Neutrophil (primary cell): ENCODE measurements around the gene ZNF511.
"Not testable (repeated sequence)": the region's sequence is repeated elsewhere in the genome, so short reads cannot be mapped to it uniquely, and the experiment has no call there.

ENCODE experiments used
- H3K27ac ChIP-seq: fragments of 200-600 bp; sonication (generic); 2 replicates; pipeline ENCODE4 v1.5.1; 2016; ENCODE audit warnings: mild to moderate bottlenecking, moderate library complexity
- H3K27me3 ChIP-seq: fragments of 200-600 bp; sonication (generic); 2 replicates; pipeline ENCODE4 v1.6.0; 2016; ENCODE audit warnings: mild to moderate bottlenecking
- H3K36me3 ChIP-seq: fragments of 200-600 bp; sonication (generic); 2 replicates; pipeline ENCODE4 v1.5.1; 2017
- H3K4me1 ChIP-seq, 2 experiments: fragments of 200-600 bp in 1 of 2; sonication (generic) in 1 of 2; 1 replicate in 1 of 2; 2 replicates in 1 of 2; pipeline versions ENCODE4 v1.5.1 to v1.6.1; 2013 to 2016; ENCODE audit warnings: low read depth in 1 of 2, low read length in 1 of 2, mild to moderate bottlenecking in 1 of 2, moderate library complexity in 1 of 2; ENCODE audit not compliant: control insufficient read depth in 1 of 2, insufficient read depth in 1 of 2
- H3K4me3 ChIP-seq, 2 experiments: fragments of 200-600 bp in 1 of 2; sonication (generic) in 1 of 2; 1 replicate in 1 of 2; 2 replicates in 1 of 2; pipeline ENCODE4 v1.5.1; 2013 to 2016; ENCODE audit warnings: low read depth in 1 of 2, low read length in 1 of 2, mild to moderate bottlenecking in 1 of 2, moderate library complexity in 1 of 2
- H3K9me3 ChIP-seq: fragments of 200-600 bp; sonication (generic); 2 replicates; pipeline ENCODE4 v1.5.1; 2016
- CTCF ChIP-seq: fragments of 200-600 bp; sonication (generic); IDR thresholded peaks from 2 replicates; pipeline ENCODE4 v1.5.1; 2016; ENCODE audit warnings: antibody characterized with exemption

ZNF511 gene

DNA sequence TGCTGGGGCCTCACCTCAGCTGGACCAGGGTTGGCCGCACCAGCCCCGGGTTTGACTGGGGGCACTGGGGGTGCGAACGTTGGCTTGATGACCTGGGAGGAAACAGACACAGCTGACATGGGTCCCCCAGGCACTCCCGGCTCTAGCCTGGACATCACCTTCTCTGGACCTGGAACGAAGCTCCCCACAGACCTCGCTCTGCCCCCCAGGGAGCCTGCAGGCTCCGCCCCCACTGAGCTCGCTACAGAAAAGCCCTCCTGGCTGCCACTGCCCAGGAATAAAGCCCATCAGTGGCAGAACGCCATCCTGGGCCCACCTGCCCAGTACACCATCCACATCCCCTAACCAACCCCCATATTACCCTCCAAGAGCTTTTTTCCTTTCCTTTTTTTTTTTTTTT lies 45.0 kb upstream of the ZNF511 start:
- H3K4me1 ChIP-seq: peaks cover 65 to 74% of the 10 kb centered on the region in 2 experiments

GRCh38 chr10:133264461-133264860 lies 44.3 kb upstream of the ZNF511 start:
- no peak for TF ChIP-seq CTCF
- H3K27me3 ChIP-seq: peaks cover 6% of the 10 kb centered on the region
- H3K27ac ChIP-seq: peak overlapping the region; percentile 69
- H3K4me1 ChIP-seq: peaks cover 57 to 66% of the 10 kb centered on the region in 2 experiments
- H3K4me3 ChIP-seq: no peak overlapping the region
- peaks cover 75% of the 10 kb centered on the region for H3K36me3 ChIP-seq
- H3K9me3 ChIP-seq: no peaks in the 10 kb centered on the region

More for the DNA sequence above, 45.0 kb upstream of the ZNF511 start:
- Histone ChIP-seq H3K27me3 (peaks cover 6% of the 10 kb centered on the region), H3K36me3 (peaks cover 67% of the 10 kb centered on the region), H3K9me3 (no peaks in the 10 kb centered on the region), H3K4me3 (no peak overlapping the region), H3K27ac (peak overlapping the region; percentile 93)
- no peak for TF ChIP-seq CTCF

GRCh38 chr10:133265052-133265451 lies 43.7 kb upstream of the ZNF511 start:
- Histone ChIP-seq H3K36me3 (peaks cover 81% of the 10 kb centered on the region), H3K4me1 (peaks cover 51 to 60% of the 10 kb centered on the region in 2 experiments), H3K27ac (peak overlapping the region; percentile 29)
- not testable (repeated sequence) for H3K27me3 ChIP-seq, H3K9me3 ChIP-seq, H3K4me3 ChIP-seq

GRCh38 chr10:133266056-133266795 lies 42.5 kb upstream of the ZNF511 start:
- Histone ChIP-seq H3K4me3 (no peak overlapping the region), H3K27me3 (no peaks in the 10 kb centered on the region), H3K36me3 (peaks cover 92% of the 10 kb centered on the region), H3K27ac (peak overlapping the region; percentile 49), H3K4me1 (peaks cover 40 to 48% of the 10 kb centered on the region in 2 experiments), H3K9me3 (no peaks in the 10 kb centered on the region)
- TF ChIP-seq CTCF: no peak

- H3K9me3 ChIP-seq: no peaks in the 10 kb centered on the region
- H3K4me1 ChIP-seq: peaks cover 34 to 41% of the 10 kb centered on the region in 2 experiments
- peak overlapping the region; percentile 49 for H3K27ac ChIP-seq
- no peaks in the 10 kb centered on the region for H3K27me3 ChIP-seq
- H3K4me3 ChIP-seq: no peak overlapping the region
- H3K36me3 ChIP-seq: peaks cover 100% of the 10 kb centered on the region
- no peak for TF ChIP-seq CTCF
Observed at GRCh38 chr10:133267293-133267692, 41.4 kb upstream of the ZNF511 start.

- peaks cover 100% of the 10 kb centered on the region for H3K36me3 ChIP-seq
- H3K4me3 ChIP-seq: no peak overlapping the region
- H3K9me3 ChIP-seq: no peaks in the 10 kb centered on the region
- H3K4me1 ChIP-seq: peaks cover 29 to 40% of the 10 kb centered on the region in 2 experiments
- H3K27ac ChIP-seq: peak overlapping the region; percentile 49
- no peak for TF ChIP-seq CTCF
- no peaks in the 10 kb centered on the region for H3K27me3 ChIP-seq
Observed at GRCh38 chr10:133267829-133268228, 40.9 kb upstream of the ZNF511 start.
